Thoracic aorta (tissue), 2 donors: ENCODE measurements around the gene TCP11L2. TPM values are rescaled to one million over a fixed set of nuclear protein-coding genes. Genes with fewer than 3 reads are reported as not detected.

Experiments used
- ATAC-seq: fragments of 150-250 bp; one replicate; pipeline ENCODE4 v1.8.0; 2017; ENCODE audit warnings: low read depth; ENCODE audit not compliant: insufficient number of reproducible peaks, low FRiP score
- DNase-seq: peaks from one replicate; pipeline ENCODE4 v3.0.0-alpha.2; 2020; ENCODE audit warnings: low spot score
- H3K27ac ChIP-seq, 2 donors: fragments of 200-600 bp; sonication (generic); 1 replicate in 1 of 2; 2 replicates in 1 of 2; pipeline ENCODE4 v1.5.1; 2016; ENCODE audit warnings: mild to moderate bottlenecking in 2 of 2, moderate library complexity in 2 of 2
- H3K27me3 ChIP-seq: fragments of 200-600 bp; sonication (generic); replicated peaks from 2 replicates; pipeline ENCODE4 v1.6.0; 2016; ENCODE audit warnings: mild to moderate bottlenecking; ENCODE audit not compliant: insufficient read depth
- H3K36me3 ChIP-seq: fragments of 200-600 bp; sonication (generic); one replicate; pipeline ENCODE4 v1.5.1; 2016
- H3K4me1 ChIP-seq, 2 donors: fragments of 200-600 bp; sonication (generic); 1 replicate in 1 of 2; 2 replicates in 1 of 2; pipeline versions ENCODE4 v1.5.1 to v1.6.0; 2016; ENCODE audit warnings: low read depth in 2 of 2, mild to moderate bottlenecking in 1 of 2; ENCODE audit not compliant: control insufficient read depth in 1 of 2
- H3K4me3 ChIP-seq: fragments of 200-600 bp; sonication (generic); 2 replicates; pipeline ENCODE4 v1.5.1; 2016; ENCODE audit warnings: mild to moderate bottlenecking
- H3K9me3 ChIP-seq: fragments of 200-600 bp; sonication (generic); 2 replicates; pipeline ENCODE4 v1.5.1; 2016
- CTCF ChIP-seq: fragments of 200-600 bp; sonication (generic); IDR thresholded peaks from one replicate; pipeline ENCODE4 v1.5.1; 2019; ENCODE audit warnings: antibody characterized with exemption
- total RNA-seq, 2 donors: library from RNA; depleted of rRNA; stranded (reverse); fragments of >200 nt; gene quantifications; one replicate each; pipeline versions ENCODE4 v1.1.0 to v1.2.3, GENCODE V29; 2016

The TCP11L2 gene
- total RNA-seq, 2 donors from 2014 or later, result 23.1 to 23.2 TPM

GRCh38 chr12:106288494-106289195 is 13.9 kb upstream of the TCP11L2 start:
- Histone ChIP-seq H3K27me3 (no peaks in the 10 kb centered on the region), H3K4me3 (no peak overlapping the region), H3K4me1 (no peaks in the 10 kb centered on the region), H3K27ac (no peak overlapping the region), H3K36me3 (no peaks in the 10 kb centered on the region), H3K9me3 (no peaks in the 10 kb centered on the region)
- no peak for ATAC-seq
- no peak for TF ChIP-seq CTCF
- DNase-seq, result no peak

GRCh38 chr12:106289196-106289681 is 13.3 kb upstream of the TCP11L2 start:
- no peaks in the 10 kb centered on the region for H3K4me1 ChIP-seq
- no peak overlapping the region for H3K27ac ChIP-seq
- no peak for TF ChIP-seq CTCF
- no peaks in the 10 kb centered on the region for H3K36me3 ChIP-seq
- DNase-seq (no peak), ATAC-seq (no peak)
- H3K4me3 ChIP-seq, result no peak overlapping the region
- no peaks in the 10 kb centered on the region for H3K9me3 ChIP-seq
- H3K27me3 ChIP-seq, result no peaks in the 10 kb centered on the region

GRCh38 chr12:106290666-106291065 is 11.9 kb upstream of the TCP11L2 start:
- Histone ChIP-seq H3K4me3 (no peak overlapping the region), H3K9me3 (no peaks in the 10 kb centered on the region), H3K27me3 (no peaks in the 10 kb centered on the region), H3K36me3 (no peaks in the 10 kb centered on the region), H3K27ac (no peak overlapping the region), H3K4me1 (no peaks in the 10 kb centered on the region)
- no peak for TF ChIP-seq CTCF
- DNase-seq (no peak), ATAC-seq (no peak)

GRCh38 chr12:106291342-106291741 is 11.2 kb upstream of the TCP11L2 start:
- Histone ChIP-seq H3K9me3 (no peaks in the 10 kb centered on the region), H3K27ac (no peak overlapping the region), H3K4me3 (no peak overlapping the region), H3K36me3 (no peaks in the 10 kb centered on the region), H3K27me3 (no peaks in the 10 kb centered on the region), H3K4me1 (no peaks in the 10 kb centered on the region)
- no peak for TF ChIP-seq CTCF
- DNase-seq, result no peak
- no peak for ATAC-seq

GRCh38 chr12:106292339-106292738 is 10.2 kb upstream of the TCP11L2 start:
- ATAC-seq, result no peak
- no peak overlapping the region for H3K4me3 ChIP-seq
- no peaks in the 10 kb centered on the region for H3K27me3 ChIP-seq
- no peak overlapping the region for H3K27ac ChIP-seq
- no peaks in the 10 kb centered on the region for H3K4me1 ChIP-seq
- no peak for TF ChIP-seq CTCF
- H3K36me3 ChIP-seq, result no peaks in the 10 kb centered on the region
- no peak for DNase-seq
- H3K9me3 ChIP-seq, result no peaks in the 10 kb centered on the region
